Vagina (tissue), 2 donors: ENCODE measurements around the gene LMBRD1. TPM values are rescaled to one million over a fixed set of nuclear protein-coding genes. Genes with fewer than 3 reads are reported as not detected.

Source experiments
- DNase-seq, 2 donors: peaks; one replicate each; pipeline ENCODE4 v3.0.0-alpha.2; 2017; ENCODE audit errors: extremely low spot score in 2 of 2
- H3K27ac ChIP-seq: fragments of 200-600 bp; sonication (generic); one replicate; pipeline ENCODE4 v1.5.1; 2019
- H3K27me3 ChIP-seq: fragments of 200-600 bp; sonication (generic); one replicate; pipeline ENCODE4 v1.5.1; 2019
- H3K36me3 ChIP-seq, 2 donors: fragments of 200-600 bp; sonication (generic); one replicate each; pipeline ENCODE4 v1.5.1; 2017 to 2019
- H3K4me1 ChIP-seq: fragments of 200-600 bp; sonication (generic); one replicate; pipeline ENCODE4 v1.5.1; 2019
- H3K4me3 ChIP-seq, 2 donors: fragments of 200-600 bp; sonication (generic); 1 replicate in 1 of 2; 2 replicates in 1 of 2; pipeline ENCODE4 v1.5.1; 2016 to 2019
- H3K9me3 ChIP-seq: fragments of 200-600 bp; sonication (generic); one replicate; pipeline ENCODE4 v1.5.1; 2019
- POLR2A ChIP-seq, 2 donors: fragments of 450-650 bp; IDR thresholded peaks; one replicate each; pipeline ENCODE4 v1.6.1; 2017; ENCODE audit warnings: antibody characterized with exemption in 2 of 2, mild to moderate bottlenecking in 2 of 2, moderate library complexity in 2 of 2
- POLR2AphosphoS5 ChIP-seq, 2 donors: sonication (generic); formaldehyde crosslinking; IDR thresholded peaks; one replicate each; pipeline ENCODE4 v1.9.0; 2017; ENCODE audit warnings: antibody characterized with exemption in 2 of 2, mild to moderate bottlenecking in 2 of 2, low read depth in 1 of 2; ENCODE audit not compliant: insufficient read depth in 1 of 2
- intact Hi-C: fragments of 100-400 bp; cut with DNase I; formaldehyde crosslinking; loops from one replicate; pipeline ENCODE4 v1.15.1; 2023
- total RNA-seq: library from RNA; depleted of rRNA; stranded (reverse); fragments of >200 nt; gene quantifications from one replicate; pipeline ENCODE4 v1.2.3, GENCODE V29; 2016
- TF ChIP-seq, protein P1 (sequence below), 3 experiments: fragments of 450-650 bp in 2 of 3; fragments of 200-600 bp in 1 of 3; sonication (generic) in 1 of 3; IDR thresholded peaks; one replicate each; pipeline ENCODE4 v1.5.1; 2017 to 2019; ENCODE audit warnings: antibody characterized with exemption in 3 of 3, mild to moderate bottlenecking in 2 of 3, moderate library complexity in 2 of 3

LMBRD1 gene
- total RNA-seq, 1 donor from 2014 or later, result 36.6 TPM

DNA sequence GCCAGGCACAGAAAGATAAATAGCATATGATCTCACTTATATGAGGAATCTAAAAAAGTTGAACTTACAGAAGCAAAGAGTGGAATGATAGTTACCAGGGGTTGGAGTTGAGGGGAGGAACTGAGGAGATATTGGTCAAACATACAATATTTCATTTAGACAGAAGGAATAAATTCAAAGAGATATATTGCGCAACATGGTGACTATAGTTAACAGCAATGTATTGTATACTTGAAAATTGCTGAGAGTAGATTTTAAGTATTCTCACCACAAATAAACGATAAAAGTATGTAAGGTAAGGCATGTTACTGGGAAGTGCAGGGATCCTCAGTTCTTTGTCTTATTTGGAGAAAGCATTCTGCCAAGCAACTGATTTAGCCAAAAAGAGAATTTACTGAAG lies 171.9 kb downstream of the LMBRD1 start:
- H3K4me1 ChIP-seq, result no peaks in the 10 kb centered on the region
- intact Hi-C loops, result no loop called here
- H3K4me3 ChIP-seq, result no peak overlapping the region
- H3K27me3 ChIP-seq, result no peaks in the 10 kb centered on the region
- no peaks in the 10 kb centered on the region for H3K9me3 ChIP-seq
- TF ChIP-seq POLR2A (IDR thresholded peaks at IDR 0.05) (no peak), POLR2AphosphoS5 (IDR thresholded peaks at IDR 0.05; ENCODE audit: insufficient read depth in 1 of 2, low read depth in 1 of 2) (no peak)
- TF ChIP-seq, protein P1, sequence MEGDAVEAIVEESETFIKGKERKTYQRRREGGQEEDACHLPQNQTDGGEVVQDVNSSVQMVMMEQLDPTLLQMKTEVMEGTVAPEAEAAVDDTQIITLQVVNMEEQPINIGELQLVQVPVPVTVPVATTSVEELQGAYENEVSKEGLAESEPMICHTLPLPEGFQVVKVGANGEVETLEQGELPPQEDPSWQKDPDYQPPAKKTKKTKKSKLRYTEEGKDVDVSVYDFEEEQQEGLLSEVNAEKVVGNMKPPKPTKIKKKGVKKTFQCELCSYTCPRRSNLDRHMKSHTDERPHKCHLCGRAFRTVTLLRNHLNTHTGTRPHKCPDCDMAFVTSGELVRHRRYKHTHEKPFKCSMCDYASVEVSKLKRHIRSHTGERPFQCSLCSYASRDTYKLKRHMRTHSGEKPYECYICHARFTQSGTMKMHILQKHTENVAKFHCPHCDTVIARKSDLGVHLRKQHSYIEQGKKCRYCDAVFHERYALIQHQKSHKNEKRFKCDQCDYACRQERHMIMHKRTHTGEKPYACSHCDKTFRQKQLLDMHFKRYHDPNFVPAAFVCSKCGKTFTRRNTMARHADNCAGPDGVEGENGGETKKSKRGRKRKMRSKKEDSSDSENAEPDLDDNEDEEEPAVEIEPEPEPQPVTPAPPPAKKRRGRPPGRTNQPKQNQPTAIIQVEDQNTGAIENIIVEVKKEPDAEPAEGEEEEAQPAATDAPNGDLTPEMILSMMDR (IDR thresholded peaks at IDR 0.05), result no peak
- H3K27ac ChIP-seq, result no peak overlapping the region
- H3K36me3 ChIP-seq, result no peaks in the 10 kb centered on the region
- no peak for DNase-seq

Other genes with a start within 250 kb of the LMBRD1 start
- 0.49 TPM for gene COL19A1, start 69.5 kb upstream of the LMBRD1 start, total RNA-seq